Measurements from ENCODE around the gene CCDC69.

DNA sequence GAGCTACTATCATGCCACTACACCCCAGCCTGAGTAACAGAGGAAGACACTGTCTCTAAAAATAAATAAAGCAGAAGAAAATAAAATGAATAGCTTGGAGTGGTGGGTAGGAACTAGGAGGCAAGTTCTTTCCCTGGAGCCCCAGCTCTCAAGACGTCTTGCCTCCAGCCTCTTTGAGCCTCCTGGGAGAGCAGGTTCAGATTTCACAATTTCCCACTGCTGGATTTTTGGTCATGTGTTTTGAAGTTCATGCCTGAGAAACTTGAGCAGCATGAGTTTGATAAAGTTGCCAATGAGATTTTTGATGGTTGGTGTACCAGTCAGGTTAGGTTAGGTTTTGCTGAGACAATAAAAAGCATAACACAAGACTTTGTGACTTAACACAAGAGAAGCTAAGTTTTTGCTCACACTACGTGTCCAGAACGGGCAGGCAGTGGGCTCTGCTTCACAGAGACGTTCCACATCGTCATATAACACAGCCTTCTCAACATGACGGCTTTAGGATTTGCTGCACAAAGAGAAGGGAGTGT is 4.1 kb upstream of the CCDC69 start:
- TF ChIP-seq, protein P1, sequence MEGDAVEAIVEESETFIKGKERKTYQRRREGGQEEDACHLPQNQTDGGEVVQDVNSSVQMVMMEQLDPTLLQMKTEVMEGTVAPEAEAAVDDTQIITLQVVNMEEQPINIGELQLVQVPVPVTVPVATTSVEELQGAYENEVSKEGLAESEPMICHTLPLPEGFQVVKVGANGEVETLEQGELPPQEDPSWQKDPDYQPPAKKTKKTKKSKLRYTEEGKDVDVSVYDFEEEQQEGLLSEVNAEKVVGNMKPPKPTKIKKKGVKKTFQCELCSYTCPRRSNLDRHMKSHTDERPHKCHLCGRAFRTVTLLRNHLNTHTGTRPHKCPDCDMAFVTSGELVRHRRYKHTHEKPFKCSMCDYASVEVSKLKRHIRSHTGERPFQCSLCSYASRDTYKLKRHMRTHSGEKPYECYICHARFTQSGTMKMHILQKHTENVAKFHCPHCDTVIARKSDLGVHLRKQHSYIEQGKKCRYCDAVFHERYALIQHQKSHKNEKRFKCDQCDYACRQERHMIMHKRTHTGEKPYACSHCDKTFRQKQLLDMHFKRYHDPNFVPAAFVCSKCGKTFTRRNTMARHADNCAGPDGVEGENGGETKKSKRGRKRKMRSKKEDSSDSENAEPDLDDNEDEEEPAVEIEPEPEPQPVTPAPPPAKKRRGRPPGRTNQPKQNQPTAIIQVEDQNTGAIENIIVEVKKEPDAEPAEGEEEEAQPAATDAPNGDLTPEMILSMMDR (conservative IDR thresholded peaks at IDR 0.05; ENCODE audit: low read length) = no peak
- TF ChIP-seq EZH2phosphoT487 (IDR thresholded peaks at IDR 0.05; ENCODE audit: borderline replicate concordance, low read depth, low read length) = no peak

All from OCI-LY7 (cell line).